MCF 10A (cell line): ENCODE results near the gene GLIPR1L2. TPM values are rescaled to one million over a fixed set of nuclear protein-coding genes. Genes with fewer than 3 reads are reported as not detected.
"Not testable (repeated sequence)": the region's sequence is repeated elsewhere in the genome, so short reads cannot be mapped to it uniquely, and the experiment has no call there.

Experiments used
- Bru-seq: library from RNA; stranded (reverse); fragments of 400-500 nt; gene quantifications from one replicate; lab custom pipeline; 2021; lab: Mats Ljungman, UMichigan
- BruChase-seq, 2 experiments: library from RNA; stranded (reverse); fragments of 400-500 nt; gene quantifications; one replicate each; lab custom pipeline; 2021; lab: Mats Ljungman, UMichigan
- BruUV-seq: library from RNA; stranded (reverse); fragments of 400-500 nt; replicated peaks from 2 replicates; lab custom pipeline; 2021; lab: Mats Ljungman, UMichigan
- CTCF ChIA-PET: fragments of 300-600 bp; sonication (Branson Sonifier 250); formaldehyde crosslinking; extraction: SDS; loops from one replicate; lab custom pipeline; 2021; ENCODE audit warnings: antibody characterized with exemption, inconsistent platforms; lab: Yijun Ruan, JAX
- POLR2A ChIA-PET: fragments of 300-600, 350-650 bp; sonication (Branson Sonifier 250); formaldehyde crosslinking; extraction: SDS; loops from one replicate; lab custom pipeline; 2020; ENCODE audit warnings: antibody characterized with exemption, inconsistent platforms; lab: Yijun Ruan, JAX
- DNase-seq: peaks from one replicate; pipeline ENCODE4 v3.0.0-alpha.2; 2018; ENCODE audit not compliant: unreplicated experiment
- H3K27ac Mint-ChIP-seq: one replicate; pipeline ENCODE4 v1.8.0; 2022; ENCODE audit warnings: mild to moderate bottlenecking, low read depth, mixed read lengths; ENCODE audit not compliant: unreplicated experiment
- H3K27me3 Mint-ChIP-seq: one replicate; pipeline ENCODE4 v1.8.0; 2022; ENCODE audit warnings: mixed read lengths; ENCODE audit not compliant: insufficient read depth, unreplicated experiment
- H3K36me3 Mint-ChIP-seq: one replicate; pipeline ENCODE4 v1.8.0; 2022; ENCODE audit warnings: mild to moderate bottlenecking, moderate library complexity, mixed read lengths; ENCODE audit not compliant: insufficient read depth, unreplicated experiment
- H3K4me1 Mint-ChIP-seq: one replicate; pipeline ENCODE4 v1.8.0; 2022; ENCODE audit warnings: mixed read lengths; ENCODE audit not compliant: insufficient read depth, unreplicated experiment
- H3K4me3 Mint-ChIP-seq: one replicate; pipeline ENCODE4 v1.8.0; 2022; ENCODE audit warnings: mild to moderate bottlenecking, moderate library complexity, mixed read lengths; ENCODE audit not compliant: unreplicated experiment
- H3K9me3 Mint-ChIP-seq: one replicate; pipeline ENCODE4 v1.8.0; 2022; ENCODE audit warnings: mixed read lengths; ENCODE audit not compliant: unreplicated experiment
- CTCF ChIP-seq: fragments of 200-600 bp; IDR thresholded peaks from one replicate; pipeline ENCODE4 v1.8.0; 2022; ENCODE audit warnings: antibody characterized with exemption, mild to moderate bottlenecking; ENCODE audit not compliant: unreplicated experiment
- intact Hi-C: fragments of 100-400 bp; cut with micrococcal nuclease; formaldehyde crosslinking; loops from 2 replicates; pipeline ENCODE4 v1.14.1; 2022
- long read RNA-seq: library from polyadenylated mRNA; stranded (forward); transcript quantifications from one replicate; pipeline ENCODE4 v2.0.0, GENCODE V29; 2022
- total RNA-seq: library from RNA; stranded (reverse); gene quantifications from 2 replicates; pipeline ENCODE4 v1.2.3, GENCODE V29; 2022

The GLIPR1L2 gene
- 0.23 TPM in 1 of 2 replicates, not detected in the other for total RNA-seq
- Bru-seq, nascent RNA = percentile 21 among the genes with signal in this experiment
- BruChase-seq, experiment 1, labeled RNA remaining after a 6-hour chase = percentile 26 among the genes with signal in this experiment
- BruChase-seq, experiment 2, labeled RNA remaining after a 2-hour chase = percentile 26 among the genes with signal in this experiment
- long read RNA-seq = 0 reads

DNA sequence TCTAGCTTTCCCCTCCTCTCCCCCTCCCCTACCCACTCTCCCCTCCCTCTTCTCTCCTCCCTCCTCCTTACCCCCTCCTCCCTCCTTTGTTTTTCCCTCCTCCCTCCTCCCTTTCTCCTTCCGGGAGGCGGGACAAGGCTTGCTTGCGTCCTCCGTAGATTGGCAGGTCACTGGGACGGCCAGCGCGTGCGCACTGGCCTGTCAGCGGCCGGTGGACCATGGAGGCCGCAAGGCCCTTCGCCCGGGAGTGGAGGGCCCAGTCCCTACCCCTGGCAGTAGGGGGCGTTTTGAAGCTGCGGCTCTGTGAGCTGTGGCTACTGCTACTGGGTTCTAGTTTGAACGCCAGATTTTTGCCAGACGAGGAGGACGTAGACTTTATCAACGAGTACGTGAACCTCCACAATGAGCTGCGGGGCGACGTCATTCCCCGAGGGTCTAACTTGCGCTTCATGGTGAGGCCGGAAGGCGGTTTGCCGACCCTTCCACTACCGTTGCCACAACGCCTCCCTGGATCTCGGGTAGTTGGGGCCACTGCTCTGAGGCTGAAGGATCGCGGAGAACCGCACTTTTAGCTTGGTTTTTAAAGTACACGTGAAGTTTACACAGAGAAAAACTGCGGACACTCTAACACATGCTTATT lies at the start of gene GLIPR1L2:
TSS of gene GLIPR1L2 (plus strand) at position 191 of the 640 bp plus-strand sequence. CDS start at position 219, 28 bp downstream.
- peak; percentile 98 for DNase-seq
- H3K27me3 Mint-ChIP-seq = no peaks in the 10 kb centered on the region
- H3K36me3 Mint-ChIP-seq = peaks cover 5% of the 10 kb centered on the region
- TF ChIP-seq CTCF = peak; percentile 85
- ChIA-PET POLR2A (interaction anchor here (0.6 to 4.7 kb wide), 21 partner anchors 13 to 693 kb away, joined by 3 to 69 read pairs (median 4); partner anchors contain the start of genes CAPS2, GLIPR1, GLIPR1L1 and KRR1), CTCF (interaction anchor here (0.6 to 2.2 kb wide), 25 partner anchors 8 to 1377 kb away, joined by 3 to 25 read pairs (median 3); partner anchors contain the start of genes GLIPR1, GLIPR1L1 and KRR1)
- peaks cover 28% of the 10 kb centered on the region for H3K4me1 Mint-ChIP-seq
- peak within 1 kb of the TSS; percentile 91 for H3K4me3 Mint-ChIP-seq
- BruUV-seq = TSS peak; percentile 90
- H3K27ac Mint-ChIP-seq = peak within 1 kb of the TSS; percentile 99
- intact Hi-C loops = loop anchor here (1.0 to 2.0 kb wide), 3 partner anchors 57 to 120 kb away; partner anchors contain the start of genes GLIPR1, GLIPR1L1 and KRR1
- no peaks in the 10 kb centered on the region for H3K9me3 Mint-ChIP-seq

- no peaks in the 10 kb centered on the region for H3K36me3 Mint-ChIP-seq
- no peaks in the 10 kb centered on the region for H3K4me1 Mint-ChIP-seq
- BruUV-seq = no TSS peak
- H3K4me3 Mint-ChIP-seq = no peak overlapping the region
- no peaks in the 10 kb centered on the region for H3K27me3 Mint-ChIP-seq
- intact Hi-C loops = no loop called here
- no peak overlapping the region for H3K27ac Mint-ChIP-seq
- TF ChIP-seq CTCF = no peak
- ChIA-PET CTCF (interaction anchor here (0.6 to 1.0 kb wide), 3 partner anchors 8 to 532 kb away, joined by 3 read pairs; partner anchors contain the start of gene GLIPR1L1), POLR2A (no interaction called here)
- H3K9me3 Mint-ChIP-seq = no peaks in the 10 kb centered on the region
- DNase-seq = peak; percentile 44
These were observed 49.0 kb upstream of the GLIPR1L2 start for GRCh38 chr12:75341873-75342272.

- BruUV-seq = no TSS peak
- Mint-ChIP-seq H3K9me3 (no peaks in the 10 kb centered on the region), H3K36me3 (no peaks in the 10 kb centered on the region), H3K4me1 (no peaks in the 10 kb centered on the region), H3K4me3 (no peak overlapping the region), H3K27ac (no peak overlapping the region), H3K27me3 (no peaks in the 10 kb centered on the region)
- DNase-seq = peak; percentile 29
- TF ChIP-seq CTCF = no peak
- intact Hi-C loops = no loop called here
- POLR2A ChIA-PET = interaction anchor here (0.6 kb wide), 1 partner anchor 132 kb away, joined by 3 read pairs; no protein-coding TSS in a partner anchor
- CTCF ChIA-PET = no interaction called here
These were observed 45.4 kb upstream of the GLIPR1L2 start for GRCh38 chr12:75345531-75345930.

DNA sequence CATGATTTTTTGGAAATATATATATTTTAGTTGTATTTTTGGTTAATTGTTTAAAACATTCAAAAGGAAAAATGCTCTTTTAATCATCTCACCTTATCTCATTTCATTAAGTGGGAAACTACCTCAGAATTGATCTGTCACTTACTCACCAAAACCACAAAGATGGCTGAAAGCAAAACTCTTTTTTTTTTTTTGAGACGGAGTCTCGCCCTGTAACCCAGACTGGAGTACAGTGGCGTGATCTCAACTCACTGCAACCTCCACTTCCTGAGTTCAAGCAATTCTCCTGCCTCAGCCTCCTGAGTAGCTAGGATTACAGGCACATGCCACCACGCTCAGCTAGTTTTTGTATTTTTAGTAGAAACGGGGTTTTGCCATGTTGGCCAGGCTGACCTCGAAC lies 44.7 kb upstream of the GLIPR1L2 start:
- DNase-seq, BruUV-seq, H3K36me3 Mint-ChIP-seq, H3K27me3 Mint-ChIP-seq, H3K4me3 Mint-ChIP-seq, H3K9me3 Mint-ChIP-seq, H3K27ac Mint-ChIP-seq, H3K4me1 Mint-ChIP-seq, intact Hi-C loops: not testable (repeated sequence)
- POLR2A ChIA-PET = interaction anchor here (0.6 kb wide), 2 partner anchors 131 to 1288 kb away, joined by 3 read pairs; no protein-coding TSS in a partner anchor
- CTCF ChIA-PET = interaction anchor here (1.0 kb wide), 1 partner anchor 10 kb away, joined by 5 read pairs; no protein-coding TSS in a partner anchor
